ENCODE results near the gene CFC1B.
"Not testable (repeated sequence)": the region's sequence is repeated elsewhere in the genome, so short reads cannot be mapped to it uniquely, and the experiment has no call there.

CFC1B gene

GRCh38 chr2:130543785-130544528, 22.9 kb downstream of the CFC1B start:
- not testable (repeated sequence) for H3K4me3 Mint-ChIP-seq, H3K27me3 Mint-ChIP-seq, H3K4me1 Mint-ChIP-seq, H3K36me3 Mint-ChIP-seq, H3K9me3 Mint-ChIP-seq, H3K27ac Mint-ChIP-seq

GRCh38 chr2:130544978-130545377, 24.0 kb downstream of the CFC1B start:
- H3K9me3 Mint-ChIP-seq, H3K27ac Mint-ChIP-seq, H3K27me3 Mint-ChIP-seq, H3K4me3 Mint-ChIP-seq, H3K4me1 Mint-ChIP-seq, H3K36me3 Mint-ChIP-seq: not testable (repeated sequence)

- not testable (repeated sequence) for H3K4me1 Mint-ChIP-seq, H3K36me3 Mint-ChIP-seq, H3K27ac Mint-ChIP-seq, H3K9me3 Mint-ChIP-seq, H3K27me3 Mint-ChIP-seq, H3K4me3 Mint-ChIP-seq
Observed at GRCh38 chr2:130548418-130548817, 27.4 kb downstream of the CFC1B start.

GRCh38 chr2:130549475-130549874, 28.5 kb downstream of the CFC1B start:
- H3K27me3 Mint-ChIP-seq, H3K9me3 Mint-ChIP-seq, H3K27ac Mint-ChIP-seq, H3K4me3 Mint-ChIP-seq, H3K4me1 Mint-ChIP-seq, H3K36me3 Mint-ChIP-seq: not testable (repeated sequence)

- not testable (repeated sequence) for H3K9me3 Mint-ChIP-seq, H3K4me3 Mint-ChIP-seq, H3K27ac Mint-ChIP-seq, H3K27me3 Mint-ChIP-seq, H3K4me1 Mint-ChIP-seq, H3K36me3 Mint-ChIP-seq
Observed at GRCh38 chr2:130554178-130554577, 33.2 kb downstream of the CFC1B start.

- not testable (repeated sequence) for H3K4me1 Mint-ChIP-seq, H3K27ac Mint-ChIP-seq, H3K9me3 Mint-ChIP-seq, H3K36me3 Mint-ChIP-seq, H3K27me3 Mint-ChIP-seq, H3K4me3 Mint-ChIP-seq
Observed at GRCh38 chr2:130556441-130556840, 35.4 kb downstream of the CFC1B start.

GRCh38 chr2:130566165-130566564, 45.1 kb downstream of the CFC1B start:
- not testable (repeated sequence) for H3K36me3 Mint-ChIP-seq, H3K9me3 Mint-ChIP-seq, H3K27ac Mint-ChIP-seq, H3K27me3 Mint-ChIP-seq, H3K4me1 Mint-ChIP-seq, H3K4me3 Mint-ChIP-seq

GRCh38 chr2:130571929-130572328, 50.9 kb downstream of the CFC1B start:
- H3K27me3 Mint-ChIP-seq, H3K4me1 Mint-ChIP-seq, H3K9me3 Mint-ChIP-seq, H3K36me3 Mint-ChIP-seq, H3K27ac Mint-ChIP-seq, H3K4me3 Mint-ChIP-seq: not testable (repeated sequence)

- H3K36me3 Mint-ChIP-seq, H3K4me1 Mint-ChIP-seq, H3K27me3 Mint-ChIP-seq, H3K9me3 Mint-ChIP-seq, H3K27ac Mint-ChIP-seq, H3K4me3 Mint-ChIP-seq: not testable (repeated sequence)
Observed at GRCh38 chr2:130574230-130574629, 53.2 kb downstream of the CFC1B start.

GRCh38 chr2:130576209-130576784, 55.3 kb downstream of the CFC1B start:
- not testable (repeated sequence) for H3K4me3 Mint-ChIP-seq, H3K27ac Mint-ChIP-seq, H3K9me3 Mint-ChIP-seq, H3K36me3 Mint-ChIP-seq, H3K27me3 Mint-ChIP-seq, H3K4me1 Mint-ChIP-seq

- not testable (repeated sequence) for H3K9me3 Mint-ChIP-seq, H3K27ac Mint-ChIP-seq, H3K27me3 Mint-ChIP-seq, H3K36me3 Mint-ChIP-seq, H3K4me3 Mint-ChIP-seq, H3K4me1 Mint-ChIP-seq
Observed at GRCh38 chr2:130577559-130577958, 56.5 kb downstream of the CFC1B start.
